HG02885 (cell line): ENCODE measurements around the gene NDUFAF3.
A peak's percentile ranks its signal among the peaks of the same experiment; 100 is the strongest.

Source experiments
- ATAC-seq: cut with Tn5 transposase; IDR thresholded peaks from one replicate; pipeline ENCODE4 v1.9.1; 2021; ENCODE audit warnings: mild to moderate bottlenecking; ENCODE audit not compliant: unreplicated experiment, poor library complexity

Gene NDUFAF3

DNA sequence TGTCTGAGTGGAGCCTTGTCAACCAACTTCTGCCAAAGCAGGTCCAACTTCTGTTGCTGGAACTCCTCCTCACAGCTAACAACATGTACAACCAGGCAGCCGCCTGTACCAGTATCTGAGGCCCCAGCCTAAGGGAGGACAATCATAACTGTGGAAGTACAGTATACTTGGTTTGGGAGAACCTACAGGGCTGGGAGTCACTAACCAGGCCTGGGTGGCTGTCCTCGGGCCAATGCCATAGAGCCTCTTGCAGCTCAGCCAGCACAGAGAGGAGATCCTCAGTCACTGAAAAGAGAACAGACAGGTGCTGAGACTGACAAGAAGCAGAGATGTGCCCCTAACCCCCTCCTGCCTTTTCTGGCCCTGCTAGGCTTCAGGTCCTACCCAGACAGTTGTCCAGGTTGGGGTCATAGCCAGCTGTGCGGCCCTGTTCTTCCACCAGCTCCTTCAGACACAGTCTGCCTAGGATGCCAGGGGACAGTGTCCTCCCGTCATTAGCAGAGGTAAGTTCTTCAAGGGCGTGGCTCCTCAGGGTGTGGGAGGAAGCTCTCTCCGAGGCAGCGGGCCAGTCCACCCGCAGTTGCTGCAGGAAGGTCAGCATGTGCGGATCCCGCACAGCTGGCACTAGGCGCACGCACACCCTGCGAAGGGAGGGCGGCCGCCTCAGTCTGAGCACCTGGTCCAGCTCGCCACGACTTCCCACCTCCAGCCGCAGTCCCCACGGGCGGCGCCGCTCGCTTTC is 4.5 kb upstream of the NDUFAF3 start:
- ATAC-seq, result no peak

DNA sequence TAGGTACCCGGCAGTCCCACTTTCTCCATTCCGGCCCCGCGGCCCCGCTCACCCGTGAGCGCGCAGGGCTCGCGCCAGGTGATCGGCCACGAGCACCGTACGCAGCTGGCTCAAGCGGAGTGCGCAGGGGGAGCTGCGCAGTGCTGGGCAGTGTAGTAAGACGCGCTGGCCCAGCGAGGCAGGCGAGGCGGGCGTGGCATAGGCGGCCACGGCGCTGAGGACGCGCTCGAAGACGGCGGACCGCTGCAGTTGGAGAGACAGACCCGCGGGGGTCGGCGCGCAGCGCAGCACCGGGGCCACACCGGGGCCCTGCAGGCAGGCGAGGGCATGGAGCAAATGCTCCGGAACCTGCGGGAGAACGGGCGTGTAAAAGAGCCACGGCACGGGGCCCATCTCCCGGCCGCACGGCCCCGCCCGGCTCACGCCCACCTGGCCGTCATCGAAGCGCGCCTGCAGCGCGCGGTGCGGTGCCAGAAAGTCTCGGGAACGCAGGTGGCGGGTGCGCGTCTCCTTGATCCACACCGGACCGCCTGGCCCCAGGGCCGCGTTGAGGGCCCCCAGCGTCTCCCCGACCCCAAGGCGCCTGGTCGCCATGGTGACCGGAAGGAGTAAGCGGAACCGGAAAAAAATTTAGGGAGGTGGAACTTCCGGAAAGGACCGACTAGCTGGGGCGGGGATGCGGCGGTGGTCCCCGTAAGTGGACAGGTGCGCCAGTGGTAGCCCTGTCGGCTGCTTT is 3.8 kb upstream of the NDUFAF3 start, which contains the start of gene DALRD3:
DALRD3 (minus strand) TSS at position 610 of the 736 bp plus-strand sequence; CDS start at position 594, 16 bp downstream.
- ATAC-seq, result no peak

GRCh38 chr3:49018707-49019006 is 3.3 kb upstream of the NDUFAF3 start:
- no peak for ATAC-seq

- no peak for ATAC-seq
These were observed 2.0 kb upstream of the NDUFAF3 start for GRCh38 chr3:49019941-49020329.

DNA sequence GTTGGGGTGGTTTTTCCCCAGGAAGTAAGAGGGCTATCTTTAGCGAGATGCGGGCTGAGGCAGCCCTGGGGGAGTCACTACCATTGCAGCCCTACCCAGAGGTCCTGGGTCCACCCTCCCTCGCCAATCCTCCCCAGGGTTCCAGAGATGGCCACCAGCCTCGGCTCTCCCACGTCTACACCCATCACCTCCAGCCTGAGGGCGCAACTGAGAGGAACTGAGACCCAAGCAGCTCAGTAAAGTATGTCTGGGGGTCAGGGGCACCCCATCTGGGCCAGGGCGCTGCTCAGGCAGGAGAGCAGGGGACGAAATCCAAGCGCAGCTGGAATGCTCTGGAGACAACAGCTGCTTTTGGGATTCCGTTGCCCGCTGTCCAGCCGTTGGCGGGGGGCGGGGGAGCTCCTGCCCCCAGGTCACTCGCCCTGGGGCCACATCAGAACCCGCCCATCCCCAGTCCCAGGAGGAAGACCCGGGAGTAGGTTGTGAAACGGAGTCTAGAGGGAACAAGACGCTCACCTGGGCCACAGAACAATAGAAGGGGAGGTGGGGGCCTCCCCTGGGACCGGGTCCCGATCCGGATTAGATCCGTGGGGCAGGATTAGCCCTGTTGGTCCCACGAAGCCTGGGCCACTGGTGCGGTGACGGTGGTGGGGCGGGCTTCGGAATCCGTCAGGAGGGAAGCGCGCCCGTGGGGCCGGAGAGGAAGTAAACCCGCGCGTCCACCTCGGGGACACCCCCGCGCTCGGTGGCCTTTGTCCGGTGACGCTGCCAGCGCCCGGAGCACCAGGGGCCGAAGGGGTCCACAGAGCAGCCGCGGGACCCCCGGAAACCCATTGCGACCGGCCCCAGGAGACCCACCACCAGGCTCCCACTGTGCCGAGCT is 1.4 kb upstream of the NDUFAF3 start:
- peak; percentile 3 for ATAC-seq

GRCh38 chr3:49021213-49021812 is 608 bp upstream of the NDUFAF3 start:
- peak; percentile 58 for ATAC-seq

DNA sequence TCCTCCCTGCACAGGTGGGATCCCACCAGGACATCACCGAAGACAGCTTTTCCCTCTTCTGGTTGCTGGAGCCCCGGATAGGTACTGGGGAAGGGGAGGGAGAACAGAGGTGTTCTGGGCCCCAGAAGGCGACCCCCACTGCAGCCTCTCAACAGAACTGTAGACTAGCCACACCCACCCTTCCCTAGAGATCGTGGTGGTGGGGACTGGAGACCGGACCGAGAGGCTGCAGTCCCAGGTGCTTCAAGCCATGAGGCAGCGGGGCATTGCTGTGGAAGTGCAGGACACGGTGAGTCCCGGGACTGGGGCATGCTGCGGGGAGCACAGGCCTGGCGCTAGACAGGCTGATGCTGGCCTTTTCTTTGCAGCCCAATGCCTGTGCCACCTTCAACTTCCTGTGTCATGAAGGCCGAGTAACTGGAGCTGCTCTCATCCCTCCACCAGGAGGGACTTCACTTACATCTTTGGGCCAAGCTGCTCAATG is 809 bp downstream of the NDUFAF3 start:
- ATAC-seq, result no peak

DNA sequence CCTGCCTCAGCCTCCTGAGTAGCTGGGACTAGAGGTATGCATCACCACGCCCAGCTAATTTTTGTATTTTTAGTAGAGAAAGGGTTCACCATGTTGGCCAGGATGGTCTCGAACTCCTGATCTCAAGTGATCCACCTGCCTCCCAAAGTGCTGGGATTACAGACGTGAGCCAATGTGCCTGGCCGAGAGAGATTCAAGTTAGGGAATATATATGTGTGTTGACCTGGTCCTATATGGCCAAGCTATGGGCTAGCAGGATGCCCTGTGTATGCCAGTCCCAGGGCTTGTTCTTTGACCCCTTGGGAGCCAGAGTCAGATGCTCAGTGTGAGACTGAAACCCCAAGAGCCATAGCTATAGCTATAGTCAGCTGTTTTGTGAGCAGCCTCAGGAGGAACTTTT is 1.9 kb downstream of the NDUFAF3 start:
- ATAC-seq, result no peak

DNA sequence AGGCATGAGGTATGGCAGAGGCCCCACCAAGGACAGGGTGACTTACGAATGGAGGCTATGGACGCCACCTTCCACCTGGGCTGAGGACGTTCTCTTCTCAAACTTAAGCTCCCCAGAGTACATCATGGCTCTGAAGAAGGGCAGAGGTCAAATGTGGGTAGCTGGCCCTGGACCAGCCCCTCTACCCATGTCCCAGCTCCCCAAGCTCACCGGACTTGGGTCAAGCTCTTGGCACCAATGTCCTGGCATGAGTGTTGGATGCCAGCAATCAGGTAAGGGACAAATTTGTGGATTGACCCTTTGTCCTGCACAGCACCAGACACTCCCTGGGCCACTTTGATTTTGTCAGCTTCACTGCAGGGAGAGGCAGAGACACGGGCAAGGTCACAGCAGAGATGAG is 2.5 kb downstream of the NDUFAF3 start:
- ATAC-seq, result no peak

DNA sequence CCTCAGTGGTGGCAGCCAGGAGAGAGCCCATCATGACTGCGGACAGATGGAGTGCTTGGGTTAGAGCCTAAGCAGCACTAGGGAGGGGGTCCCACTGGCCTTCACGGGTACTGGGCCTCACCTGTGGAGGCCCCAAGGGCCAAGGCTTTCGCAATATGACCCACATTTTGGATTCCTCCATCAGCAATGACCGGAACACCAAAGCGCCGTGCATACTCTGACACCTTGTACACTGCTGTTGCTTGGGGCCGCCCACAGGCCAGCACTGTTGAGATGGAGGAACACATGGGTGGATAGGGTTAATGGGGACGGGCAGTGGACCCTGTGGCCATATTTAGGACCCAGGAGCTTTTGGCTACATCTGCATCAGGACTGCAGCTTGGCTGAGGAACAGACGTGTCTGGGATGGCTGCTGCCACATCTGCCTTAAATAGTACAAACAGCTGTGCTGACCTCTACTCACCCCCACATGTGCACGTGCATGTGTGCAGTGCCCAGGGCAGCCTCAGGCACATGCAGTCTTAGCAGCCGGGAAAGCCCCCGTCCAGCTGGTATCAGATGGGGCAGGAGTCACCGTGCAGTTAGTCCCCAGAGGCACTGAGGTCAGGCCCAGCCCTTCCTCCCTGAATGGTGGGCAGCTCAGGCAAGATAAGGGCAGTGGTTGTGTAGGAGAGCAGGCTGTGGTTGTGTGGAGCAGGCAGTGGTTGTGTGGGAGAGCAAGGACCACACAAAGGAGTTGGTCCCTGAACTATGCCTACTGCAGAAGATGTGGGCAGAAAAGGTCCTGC is 3.3 kb downstream of the NDUFAF3 start:
- no peak for ATAC-seq

DNA sequence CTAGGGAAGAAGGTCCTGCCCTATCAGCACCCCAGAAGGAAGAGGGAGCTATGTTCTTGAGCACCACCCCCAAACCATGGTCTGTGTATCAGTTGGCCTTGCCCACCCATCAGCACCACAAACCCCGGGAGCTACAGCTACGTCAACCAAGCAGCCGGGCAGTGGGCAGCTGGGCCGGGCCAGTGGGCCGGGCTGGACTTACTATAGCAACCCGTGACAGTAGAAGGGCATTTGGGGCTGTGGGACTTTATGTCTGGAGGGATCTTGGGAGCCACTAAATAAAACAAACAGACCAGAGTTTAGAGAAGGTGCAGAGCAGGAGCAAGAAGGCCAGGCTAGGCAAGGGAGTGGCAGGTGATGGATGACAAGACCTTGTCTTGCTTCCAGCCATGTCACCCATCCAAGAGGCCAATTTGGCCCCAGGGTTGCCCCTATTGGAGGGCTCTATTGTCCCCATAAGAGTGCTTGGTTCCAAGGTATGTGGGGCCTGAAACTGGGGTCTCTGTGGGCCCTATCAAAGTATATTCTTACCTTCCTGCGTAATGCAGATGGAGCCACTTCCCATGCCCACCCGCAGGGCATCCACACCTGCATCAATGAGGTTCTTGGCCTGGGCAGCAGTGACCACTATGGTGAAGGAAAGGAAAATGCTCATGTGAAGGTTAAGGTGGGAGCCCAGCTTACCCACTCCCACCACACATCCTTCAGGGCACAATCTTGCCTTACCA is 4.0 kb downstream of the NDUFAF3 start:
- no peak for ATAC-seq

DNA sequence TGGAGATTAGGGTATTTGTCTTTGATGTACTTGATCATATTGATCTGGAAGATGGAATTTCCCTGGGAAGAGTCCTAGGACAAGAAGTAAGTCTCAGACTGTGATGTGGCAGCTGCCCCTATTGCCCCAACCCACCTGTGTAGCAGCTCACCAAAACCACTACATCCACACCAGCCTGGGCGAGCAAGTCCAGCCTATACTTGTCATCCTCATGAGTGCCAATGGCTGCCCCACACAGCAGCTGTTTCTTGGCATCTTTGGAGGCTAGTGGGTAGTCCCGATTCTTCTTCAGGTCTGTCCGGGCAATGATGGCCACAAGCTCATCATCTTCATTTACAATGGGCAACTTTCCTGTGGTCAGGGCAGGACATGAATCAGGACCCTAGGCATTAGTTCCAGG is 4.6 kb downstream of the NDUFAF3 start:
- no peak for ATAC-seq

GRCh38 chr3:49027634-49028033 is 5.7 kb downstream of the NDUFAF3 start:
- no peak for ATAC-seq

- ATAC-seq, result no peak
These were observed 6.4 kb downstream of the NDUFAF3 start for GRCh38 chr3:49028298-49028672.

DNA sequence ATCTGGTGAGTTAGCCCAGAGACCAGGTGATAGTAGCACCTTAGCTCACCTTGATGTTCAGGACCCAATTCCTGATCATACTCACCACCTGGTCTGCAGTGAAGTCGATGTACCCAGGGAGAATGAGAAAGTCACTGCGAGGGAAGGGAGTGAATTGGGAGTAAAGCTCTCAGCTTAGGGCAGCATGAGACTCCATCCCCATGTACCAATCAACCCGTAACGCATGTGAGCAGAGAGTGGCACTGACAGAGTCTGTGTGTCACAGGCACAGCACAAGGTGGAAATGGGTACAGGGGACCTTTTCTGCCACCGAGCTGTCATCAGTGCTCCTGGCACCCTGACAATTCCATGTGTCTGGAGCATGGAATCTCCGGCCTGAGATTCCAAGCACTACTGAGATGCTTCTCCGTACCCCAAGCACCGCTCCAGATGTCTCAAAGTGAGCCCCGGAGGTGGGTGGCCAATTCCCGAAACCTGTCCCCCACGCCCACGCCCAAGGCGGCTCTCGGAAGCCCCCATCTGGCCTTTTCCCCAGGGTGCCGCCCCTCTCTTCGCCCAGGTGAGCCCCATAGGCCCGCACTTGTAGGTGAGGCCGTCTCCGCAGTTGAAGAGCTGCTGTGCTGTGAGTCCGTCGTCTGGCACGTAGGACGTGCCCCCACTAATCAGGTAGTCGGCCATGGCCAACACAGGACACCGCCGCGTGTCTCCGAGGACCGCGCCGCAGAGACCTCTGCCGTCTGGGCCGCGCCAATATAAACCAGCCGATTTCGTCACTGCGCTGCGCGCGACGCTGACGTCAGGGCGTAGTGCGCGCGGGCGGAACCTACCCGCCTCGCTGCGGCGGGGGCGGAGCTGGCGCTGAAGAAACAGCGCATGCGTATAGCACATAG is 7.0 kb downstream of the NDUFAF3 start, which contains the start of gene IMPDH2:
IMPDH2 (minus strand) TSS at position 726 of the 890 bp plus-strand sequence; CDS start at position 678, 48 bp downstream.
- peak; percentile 89 for ATAC-seq

- no peak for ATAC-seq
These were observed 7.6 kb downstream of the NDUFAF3 start for GRCh38 chr3:49029563-49029884.

- ATAC-seq, result no peak
These were observed 8.4 kb downstream of the NDUFAF3 start for GRCh38 chr3:49030321-49030720.

GRCh38 chr3:49032646-49033304 is 10.9 kb downstream of the NDUFAF3 start:
- ATAC-seq, result no peak
